Measurements from ENCODE around the gene ASXL3. TPM values are rescaled to one million over a fixed set of nuclear protein-coding genes. Genes with fewer than 3 reads are reported as not detected.

ASXL3 gene
- total RNA-seq, 1 donor from 2014 or later, result under 0.01 TPM

- Histone ChIP-seq H3K27me3 (ENCODE audit: control insufficient read depth, insufficient read depth, low read length) (no peaks in the 10 kb centered on the region), H3K36me3 (ENCODE audit: control insufficient read depth, insufficient read depth, low read length) (no peaks in the 10 kb centered on the region), H3K4me3 (ENCODE audit: low read depth, low read length) (no peak overlapping the region)
- TF ChIP-seq CTCF (IDR thresholded peaks at IDR 0.05; ENCODE audit: insufficient read depth, low read length, severe bottlenecking), result no peak
- DNase-seq (ENCODE audit: low read depth) (no peak), FAIRE-seq (no peak)
Measured at GRCh38 chr18:33744032-33744697, 166.1 kb downstream of the ASXL3 start.

- no peak for TF ChIP-seq CTCF (IDR thresholded peaks at IDR 0.05; ENCODE audit: insufficient read depth, low read length, severe bottlenecking)
- no peak overlapping the region for H3K4me3 ChIP-seq (ENCODE audit: low read depth, low read length)
- H3K27me3 ChIP-seq (ENCODE audit: control insufficient read depth, insufficient read depth, low read length), result no peaks in the 10 kb centered on the region
- no peak for FAIRE-seq
- no peaks in the 10 kb centered on the region for H3K36me3 ChIP-seq (ENCODE audit: control insufficient read depth, insufficient read depth, low read length)
- DNase-seq (ENCODE audit: low read depth), result no peak
Measured at GRCh38 chr18:33745151-33745795, 167.3 kb downstream of the ASXL3 start.

GRCh38 chr18:33745871-33746545 lies 168.0 kb downstream of the ASXL3 start:
- DNase-seq (ENCODE audit: low read depth), result no peak
- no peak for FAIRE-seq
- Histone ChIP-seq H3K27me3 (ENCODE audit: control insufficient read depth, insufficient read depth, low read length) (no peaks in the 10 kb centered on the region), H3K36me3 (ENCODE audit: control insufficient read depth, insufficient read depth, low read length) (no peaks in the 10 kb centered on the region), H3K4me3 (ENCODE audit: low read depth, low read length) (no peak overlapping the region)
- TF ChIP-seq CTCF (IDR thresholded peaks at IDR 0.05; ENCODE audit: insufficient read depth, low read length, severe bottlenecking), result no peak

- Histone ChIP-seq H3K27me3 (ENCODE audit: control insufficient read depth, insufficient read depth, low read length) (no peaks in the 10 kb centered on the region), H3K4me3 (ENCODE audit: low read depth, low read length) (no peak overlapping the region), H3K36me3 (ENCODE audit: control insufficient read depth, insufficient read depth, low read length) (no peaks in the 10 kb centered on the region)
- DNase-seq (ENCODE audit: low read depth) (no peak), FAIRE-seq (no peak)
- no peak for TF ChIP-seq CTCF (IDR thresholded peaks at IDR 0.05; ENCODE audit: insufficient read depth, low read length, severe bottlenecking)
Measured at GRCh38 chr18:33749834-33750233, 171.8 kb downstream of the ASXL3 start.

- no peak for TF ChIP-seq CTCF (IDR thresholded peaks at IDR 0.05; ENCODE audit: insufficient read depth, low read length, severe bottlenecking)
- DNase-seq (ENCODE audit: low read depth), result no peak
Measured at GRCh38 chr18:33750366-33750765, 172.3 kb downstream of the ASXL3 start.

More at GRCh38 chr18:33750366-33750765, 172.3 kb downstream of the ASXL3 start:
- Histone ChIP-seq H3K27me3 (ENCODE audit: control insufficient read depth, insufficient read depth, low read length) (no peaks in the 10 kb centered on the region), H3K36me3 (ENCODE audit: control insufficient read depth, insufficient read depth, low read length) (no peaks in the 10 kb centered on the region), H3K4me3 (ENCODE audit: low read depth, low read length) (no peak overlapping the region)
- no peak for FAIRE-seq

Measured in bronchial epithelial cell (primary cell).